Measurements from ENCODE around the gene CGB5. TPM values are rescaled to one million over a fixed set of nuclear protein-coding genes. Genes with fewer than 3 reads are reported as not detected.
"Not testable (repeated sequence)": the region's sequence is repeated elsewhere in the genome, so short reads cannot be mapped to it uniquely, and the experiment has no call there.

CGB5 gene
- total RNA-seq, 8 experiments from 2014 or later = 0.76 TPM; not detected in 7

- Histone ChIP-seq H3K4me3 (peak overlapping the region in 4 of 5 donors; percentile 6 to 31 (median 19)), H3K27ac (no peak overlapping the region), H3K4me1 (replicated peaks in 1 of 2) (peaks cover 0 to 24% of the 10 kb centered on the region in 2 donors)
- in situ Hi-C loops (cut with MboI; ENCODE audit: low pct_unique_long_range_greater_than_20kb in 2 of 9, low sequenced_read_pairs in 9 of 9, unreplicated experiment in 9 of 9) = no loop called here
- peak; percentile 75 to 90 (median 80) for ATAC-seq (replicated peaks in 6 of 8)
- WGBS, 10 experiments = 0 to 4% (median 0%) methylated on average over 1 to 23 of the region's 63 CpGs; no CpG with 5 or more reads in 4 of the 10 experiments
Observed at GRCh38 chr19:49056101-49056901, 12.7 kb downstream of the CGB5 start.

- WGBS, 10 experiments = 0 to 40% (median 14%) methylated on average over 1 to 10 of the region's 34 CpGs; no CpG with 5 or more reads in 5 of the 10 experiments
Observed at GRCh38 chr19:49056902-49057596, 13.4 kb downstream of the CGB5 start.

GRCh38 chr19:49057636-49058234 lies 14.1 kb downstream of the CGB5 start, which contains the start of gene CGB7:
TSS of gene CGB7 (minus strand) at chr19:49057749. CDS start at chr19:49055375, 2,374 bp downstream.
- Histone ChIP-seq H3K27ac (no peak within 1 kb of the TSS), H3K4me1 (replicated peaks in 1 of 2) (peaks cover 0 to 24% of the 10 kb centered on the region in 2 donors), H3K4me3 (peak within 1 kb of the TSS; percentile 2 to 31 (median 23))
- in situ Hi-C loops (cut with MboI; ENCODE audit: low pct_unique_long_range_greater_than_20kb in 2 of 9, low sequenced_read_pairs in 9 of 9, unreplicated experiment in 9 of 9) = no loop called here
- WGBS, 10 experiments = 0% methylated on average over 4 of the region's 38 CpGs; no CpG with 5 or more reads in 9 of the 10 experiments
- ATAC-seq (replicated peaks in 6 of 8) = peak; percentile 65 to 75 (median 70)

More at GRCh38 chr19:49056902-49057596, 13.4 kb downstream of the CGB5 start:
- in situ Hi-C loops (cut with MboI; ENCODE audit: low pct_unique_long_range_greater_than_20kb in 2 of 9, low sequenced_read_pairs in 9 of 9, unreplicated experiment in 9 of 9); H3K27ac ChIP-seq; ATAC-seq (replicated peaks in 6 of 8): not testable (repeated sequence)
- Histone ChIP-seq H3K4me3 (peak overlapping the region in 2 of 5 donors; percentile 29 to 31), H3K4me1 (replicated peaks in 1 of 2) (peaks cover 0 to 24% of the 10 kb centered on the region in 2 donors)

GRCh38 chr19:49058562-49058961 lies 14.9 kb downstream of the CGB5 start:
- Histone ChIP-seq H3K27ac (no peak overlapping the region), H3K4me3 (no peak overlapping the region), H3K4me1 (replicated peaks in 1 of 2) (peaks cover 0 to 24% of the 10 kb centered on the region in 2 donors)
- peak in 4 of 8 experiments; percentile 13 to 31 (median 21) for ATAC-seq (replicated peaks in 6 of 8)
- WGBS, 10 experiments = 20 to 60% (median 58%) methylated on average over 1 to 3 of the region's 10 CpGs; no CpG with 5 or more reads in 7 of the 10 experiments
- in situ Hi-C loops (cut with MboI; ENCODE audit: low pct_unique_long_range_greater_than_20kb in 2 of 9, low sequenced_read_pairs in 9 of 9, unreplicated experiment in 9 of 9) = no loop called here

DNA sequence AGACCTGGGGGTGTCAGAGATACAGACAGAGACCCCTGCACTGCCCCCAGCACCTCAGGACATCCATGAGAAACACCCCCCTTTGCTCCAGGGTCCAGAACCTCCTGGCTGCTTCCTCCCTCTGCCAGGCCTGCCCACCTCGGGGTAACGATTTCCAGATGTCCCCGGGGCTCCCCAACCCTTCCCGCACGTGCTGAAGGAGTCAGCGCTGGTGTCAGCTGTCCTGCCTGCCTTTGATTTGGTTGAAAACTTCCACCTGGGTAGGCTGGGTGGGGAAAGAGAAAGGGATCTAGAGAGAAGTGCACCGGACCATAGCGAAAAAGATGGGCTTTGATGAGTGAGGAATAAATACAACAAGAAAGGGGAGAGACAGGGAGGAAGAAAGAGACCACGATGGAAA lies 15.4 kb downstream of the CGB5 start:
- no peak overlapping the region for H3K4me3 ChIP-seq
- peaks cover 0 to 24% of the 10 kb centered on the region in 2 donors for H3K4me1 ChIP-seq (replicated peaks in 1 of 2)
- in situ Hi-C loops (cut with MboI; ENCODE audit: low pct_unique_long_range_greater_than_20kb in 2 of 9, low sequenced_read_pairs in 9 of 9, unreplicated experiment in 9 of 9) = no loop called here
- no peak overlapping the region for H3K27ac ChIP-seq
- no peak for ATAC-seq (replicated peaks in 6 of 8)
- 15 to 93% (median 73%) methylated on average over 1 to 7 of the region's 9 CpGs for WGBS, 10 experiments

DNA sequence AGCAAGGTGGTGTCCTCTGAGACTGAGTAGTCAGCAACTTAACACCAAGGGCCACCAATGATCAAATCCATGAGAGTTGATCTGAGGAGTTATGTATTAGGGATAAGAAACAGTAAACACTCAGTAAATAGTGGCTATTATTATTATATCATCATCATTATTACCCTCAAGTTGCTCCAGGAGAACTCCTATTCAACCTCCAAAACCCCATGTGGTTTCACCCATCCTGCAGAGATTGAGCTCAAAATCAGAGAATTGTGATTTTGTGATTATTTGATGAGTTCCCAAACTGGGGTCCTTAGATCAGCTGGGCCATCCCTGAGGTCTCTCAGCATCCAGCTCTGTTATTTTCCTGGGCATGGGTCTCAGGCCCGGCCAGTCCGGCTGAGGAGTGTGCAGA lies 17.4 kb downstream of the CGB5 start:
- WGBS, 10 experiments = no CpG with 5 or more reads among the region's 2 CpGs
- ATAC-seq (replicated peaks in 6 of 8) = no peak

GRCh38 chr19:49061445-49061844 lies 17.8 kb downstream of the CGB5 start:
- Histone ChIP-seq H3K4me1 (replicated peaks in 1 of 2) (peaks cover 7 to 26% of the 10 kb centered on the region in 2 donors), H3K4me3 (no peak overlapping the region), H3K27ac (no peak overlapping the region)
- ATAC-seq (replicated peaks in 6 of 8) = no peak
- 80 to 100% (median 100%) methylated on average over 1 to 2 of the region's 25 CpGs; no CpG with 5 or more reads in 7 of the 10 experiments for WGBS, 10 experiments
- in situ Hi-C loops (cut with MboI; ENCODE audit: low pct_unique_long_range_greater_than_20kb in 2 of 9, low sequenced_read_pairs in 9 of 9, unreplicated experiment in 9 of 9) = no loop called here

More for the DNA sequence above, 17.4 kb downstream of the CGB5 start:
- Histone ChIP-seq H3K4me1 (replicated peaks in 1 of 2) (peaks cover 7 to 30% of the 10 kb centered on the region in 2 donors), H3K27ac (no peak overlapping the region), H3K4me3 (no peak overlapping the region)
- in situ Hi-C loops (cut with MboI; ENCODE audit: low pct_unique_long_range_greater_than_20kb in 2 of 9, low sequenced_read_pairs in 9 of 9, unreplicated experiment in 9 of 9) = no loop called here

GRCh38 chr19:49064029-49064629 lies 20.5 kb downstream of the CGB5 start:
- in situ Hi-C loops (cut with MboI; ENCODE audit: low pct_unique_long_range_greater_than_20kb in 2 of 9, low sequenced_read_pairs in 9 of 9, unreplicated experiment in 9 of 9) = no loop called here
- Histone ChIP-seq H3K4me3 (no peak overlapping the region), H3K27ac (no peak overlapping the region), H3K4me1 (replicated peaks in 1 of 2) (peaks cover 7 to 9% of the 10 kb centered on the region in 2 donors)
- peak in 2 of 8 experiments; percentile 1 to 2 for ATAC-seq (replicated peaks in 6 of 8)
- 0 to 100% (median 52%) methylated on average over 1 to 3 of the region's 10 CpGs; no CpG with 5 or more reads in 6 of the 10 experiments for WGBS, 10 experiments

GRCh38 chr19:49064768-49065611 lies 21.3 kb downstream of the CGB5 start, which contains the start of gene NTF4:
TSS of gene NTF4 (minus strand) at chr19:49064818. CDS start at chr19:49061997, 2,821 bp downstream.
- Histone ChIP-seq H3K4me1 (replicated peaks in 1 of 2) (peaks cover 7 to 9% of the 10 kb centered on the region in 2 donors), H3K27ac (no peak within 1 kb of the TSS), H3K4me3 (peak within 1 kb of the TSS in 2 of 5 donors; percentile 5 to 18)
- in situ Hi-C loops (cut with MboI; ENCODE audit: low pct_unique_long_range_greater_than_20kb in 2 of 9, low sequenced_read_pairs in 9 of 9, unreplicated experiment in 9 of 9) = no loop called here
- WGBS, 10 experiments = 0 to 14% methylated on average over 1 to 2 of the region's 53 CpGs; no CpG with 5 or more reads in 8 of the 10 experiments
- peak; percentile 31 to 92 (median 90) for ATAC-seq (replicated peaks in 6 of 8)

DNA sequence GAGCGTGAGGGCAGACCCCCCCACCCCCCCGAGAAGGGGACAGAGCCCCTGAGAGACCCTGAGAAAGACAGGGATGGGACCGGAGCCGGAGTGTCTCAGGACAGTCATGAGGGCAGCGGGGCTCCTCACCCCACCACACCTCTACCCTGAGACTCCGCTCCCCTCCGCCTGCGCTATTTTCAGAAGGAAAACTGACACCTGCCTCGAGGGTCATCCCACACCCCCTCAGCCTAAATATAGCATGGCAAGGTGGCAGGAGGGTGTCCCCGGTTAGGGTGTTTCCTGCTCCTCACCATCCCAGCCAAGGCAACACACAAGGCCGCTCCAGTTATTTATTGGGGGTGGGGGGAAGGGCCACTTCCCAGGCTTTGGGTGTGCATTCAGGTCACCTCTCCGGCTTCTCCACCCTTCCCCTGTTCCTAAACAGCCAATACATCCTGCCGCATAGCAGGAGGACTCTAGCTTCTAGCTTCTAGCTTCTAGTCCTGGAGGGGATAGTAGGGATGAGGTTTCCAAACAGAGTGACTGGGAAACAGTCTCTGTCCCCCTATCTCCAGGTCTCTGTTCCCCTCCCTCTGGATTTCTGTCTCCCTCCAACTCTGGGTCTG lies 22.4 kb downstream of the CGB5 start:
- Histone ChIP-seq H3K4me3 (no peak overlapping the region), H3K4me1 (replicated peaks in 1 of 2) (peaks cover 7 to 9% of the 10 kb centered on the region in 2 donors), H3K27ac (no peak overlapping the region)
- 33 to 90% (median 40%) methylated on average over 1 to 5 of the region's 13 CpGs; no CpG with 5 or more reads in 5 of the 10 experiments for WGBS, 10 experiments
- no peak for ATAC-seq (replicated peaks in 6 of 8)
- in situ Hi-C loops (cut with MboI; ENCODE audit: low pct_unique_long_range_greater_than_20kb in 2 of 9, low sequenced_read_pairs in 9 of 9, unreplicated experiment in 9 of 9) = no loop called here

- in situ Hi-C loops (cut with MboI; ENCODE audit: low pct_unique_long_range_greater_than_20kb in 2 of 9, low sequenced_read_pairs in 9 of 9, unreplicated experiment in 9 of 9) = no loop called here
- Histone ChIP-seq H3K4me1 (replicated peaks in 1 of 2) (peaks cover 7 to 9% of the 10 kb centered on the region in 2 donors), H3K27ac (no peak overlapping the region), H3K4me3 (no peak overlapping the region)
- ATAC-seq (replicated peaks in 6 of 8) = no peak
- 20 to 90% (median 47%) methylated on average over 1 to 3 of the region's 3 CpGs; no CpG with 5 or more reads in 5 of the 10 experiments for WGBS, 10 experiments
Observed at GRCh38 chr19:49067554-49067953, 23.9 kb downstream of the CGB5 start.

All from motor neuron (in vitro differentiated cells).